Panc1 (cell line): ENCODE measurements around the gene SLC40A1.

Experiments
- CTCF ChIP-seq: fragments of 450-650 bp; IDR thresholded peaks from 2 replicates; pipeline ENCODE4 v1.5.1; 2017; ENCODE audit warnings: mild to moderate bottlenecking
- POLR2AphosphoS5 ChIP-seq: IDR thresholded peaks from 2 replicates; pipeline ENCODE4 v1.6.1; 2012; ENCODE audit warnings: mild to moderate bottlenecking, low read depth, low read length, moderate library complexity

- TF ChIP-seq CTCF: no peak
- no peak for TF ChIP-seq POLR2AphosphoS5
Measured at GRCh38 chr2:189551808-189552207, 28.8 kb downstream of the SLC40A1 start.
